ENCODE measurements around the gene CFTR. TPM values are rescaled to one million over a fixed set of nuclear protein-coding genes. Genes with fewer than 3 reads are reported as not detected.

Gene CFTR
- total RNA-seq, 1 experiment from 2014 or later, result 1.2 TPM

DNA sequence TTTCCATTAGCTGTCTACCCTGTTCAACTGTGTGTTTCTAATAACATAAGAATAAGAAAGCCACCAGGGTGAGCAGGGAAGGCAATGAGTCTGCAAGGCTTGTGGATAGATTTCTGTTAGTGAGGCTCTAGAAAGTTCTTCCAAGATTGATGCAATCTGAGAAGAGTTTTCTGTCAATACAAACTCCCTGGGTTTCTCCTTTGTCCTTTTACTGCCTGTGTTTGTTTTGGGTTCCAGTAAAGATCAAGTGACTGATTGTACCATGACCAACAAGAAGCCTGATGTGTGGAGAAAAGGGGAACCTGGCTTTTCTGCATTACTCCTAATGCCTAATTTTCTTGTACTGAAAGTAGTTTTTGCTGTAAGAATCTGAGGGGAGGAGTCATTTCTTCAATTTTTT is 139.9 kb downstream of the CFTR start:
- Mint-ChIP-seq H3K4me3 (no peak overlapping the region), H3K27me3 (ENCODE audit: low read depth) (no peaks in the 10 kb centered on the region), H3K9me3 (no peaks in the 10 kb centered on the region), H3K36me3 (ENCODE audit: insufficient read depth in 1 of 3, low read depth in 3 of 3) (no peaks in the 10 kb centered on the region), H3K27ac (no peak overlapping the region; a peak in 1 of 7 replicates), H3K4me1 (peaks cover 5 to 6% of the 10 kb centered on the region in 2 experiments; a peak in 3 of 4 replicates)
- Histone ChIP-seq H2BK12ac (ENCODE audit: insufficient read length, low read depth, low read length) (no peak overlapping the region), H3K9me3 (ENCODE audit: control insufficient read depth, low read depth, low read length) (no peaks in the 10 kb centered on the region), H3K4ac (ENCODE audit: low read depth, low read length) (no peak overlapping the region), H3K56ac (ENCODE audit: insufficient read length, low read depth, low read length) (no peak overlapping the region), H3K23me2 (ENCODE audit: insufficient read length, low read depth, low read length, poor library complexity, severe bottlenecking) (no peaks in the 10 kb centered on the region), H2AFZ (ENCODE audit: low read length) (no peak overlapping the region), H3K4me1 (ENCODE audit: insufficient read depth, low read length) (no peaks in the 10 kb centered on the region), H3K4me2 (ENCODE audit: insufficient read depth, insufficient read length, low read length) (no peak overlapping the region), H4K91ac (ENCODE audit: insufficient read length, low read depth, low read length) (no peak overlapping the region), H3K27me3 (ENCODE audit: insufficient read depth, low read length) (no peaks in the 10 kb centered on the region), H2AK5ac (ENCODE audit: insufficient read length, low read length) (no peak overlapping the region), H3K14ac (ENCODE audit: insufficient read depth, low read length) (no peak overlapping the region), H3K27ac (ENCODE audit: insufficient read length, low read depth, low read length) (no peak overlapping the region), H2BK15ac (ENCODE audit: low read depth, low read length) (no peak overlapping the region), H3K9ac (ENCODE audit: extremely low read depth, insufficient read length, low read length) (no peak overlapping the region), H4K20me1 (ENCODE audit: control insufficient read depth, insufficient read depth, insufficient read length) (no peaks in the 10 kb centered on the region), H2BK120ac (ENCODE audit: low read depth, low read length, poor library complexity, severe bottlenecking) (no peak overlapping the region), H4K5ac (ENCODE audit: insufficient read length, low read depth, low read length) (no peak overlapping the region), H3K23ac (ENCODE audit: insufficient read length, low read depth, low read length) (no peak overlapping the region), H3T11ph (ENCODE audit: low read length) (no peak overlapping the region), H2BK20ac (ENCODE audit: low read depth, low read length, poor library complexity, severe bottlenecking) (no peak overlapping the region), H3K79me1 (ENCODE audit: insufficient read depth, low read depth, low read length, poor library complexity, severe bottlenecking) (no peaks in the 10 kb centered on the region), H4K8ac (replicated peaks; ENCODE audit: insufficient read length, low read depth, low read length) (no peak overlapping the region), H2BK5ac (ENCODE audit: insufficient read length, low read length) (no peak overlapping the region), H3K79me2 (ENCODE audit: insufficient read depth, low read length) (no peaks in the 10 kb centered on the region), H3K18ac (ENCODE audit: insufficient read length, low read depth, low read length) (no peak overlapping the region)
- no peak for DNase-seq
- TF ChIP-seq, protein P1, sequence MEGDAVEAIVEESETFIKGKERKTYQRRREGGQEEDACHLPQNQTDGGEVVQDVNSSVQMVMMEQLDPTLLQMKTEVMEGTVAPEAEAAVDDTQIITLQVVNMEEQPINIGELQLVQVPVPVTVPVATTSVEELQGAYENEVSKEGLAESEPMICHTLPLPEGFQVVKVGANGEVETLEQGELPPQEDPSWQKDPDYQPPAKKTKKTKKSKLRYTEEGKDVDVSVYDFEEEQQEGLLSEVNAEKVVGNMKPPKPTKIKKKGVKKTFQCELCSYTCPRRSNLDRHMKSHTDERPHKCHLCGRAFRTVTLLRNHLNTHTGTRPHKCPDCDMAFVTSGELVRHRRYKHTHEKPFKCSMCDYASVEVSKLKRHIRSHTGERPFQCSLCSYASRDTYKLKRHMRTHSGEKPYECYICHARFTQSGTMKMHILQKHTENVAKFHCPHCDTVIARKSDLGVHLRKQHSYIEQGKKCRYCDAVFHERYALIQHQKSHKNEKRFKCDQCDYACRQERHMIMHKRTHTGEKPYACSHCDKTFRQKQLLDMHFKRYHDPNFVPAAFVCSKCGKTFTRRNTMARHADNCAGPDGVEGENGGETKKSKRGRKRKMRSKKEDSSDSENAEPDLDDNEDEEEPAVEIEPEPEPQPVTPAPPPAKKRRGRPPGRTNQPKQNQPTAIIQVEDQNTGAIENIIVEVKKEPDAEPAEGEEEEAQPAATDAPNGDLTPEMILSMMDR (conservative IDR thresholded peaks at IDR 0.05), result no peak
